HepG2 (cell line): ENCODE measurements around the gene ZNF844. TPM values are rescaled to one million over a fixed set of nuclear protein-coding genes. Genes with fewer than 3 reads are reported as not detected.
"Not testable (repeated sequence)": the region's sequence is repeated elsewhere in the genome, so short reads cannot be mapped to it uniquely, and the experiment has no call there.

Experiments
- ATAC-seq: fragments of 200-7000 bp; cut with Tn5 transposase; 3 replicates; pipeline ENCODE4 v1.9.1; 2020; ENCODE audit warnings: mild to moderate bottlenecking, moderate library complexity
- BruUV-seq: library from RNA; stranded (reverse); fragments of 400-500 nt; replicated peaks from 2 replicates; lab custom pipeline; 2021; lab: Mats Ljungman, UMichigan
- CTCF ChIA-PET: fragments of 300-600 bp; formaldehyde crosslinking; extraction: SDS; loops from one replicate; lab custom pipeline; 2021; ENCODE audit warnings: low total read pairs, inconsistent platforms, low intra/inter-chr PET ratio; lab: Yijun Ruan, JAX
- POLR2A ChIA-PET: fragments of 350-600 bp; sonication (Branson Sonifier 250); formaldehyde crosslinking; loops from one replicate; lab custom pipeline; 2020; ENCODE audit warnings: antibody characterized with exemption, inconsistent platforms; lab: Yijun Ruan, JAX
- DNase-seq: peaks from one replicate; pipeline ENCODE4 v3.0.0-alpha.2; 2015; ENCODE audit warnings: low spot score
- FAIRE-seq: peaks from 3 replicates; lab custom pipeline; 2011; peaks lifted over from hg19 to GRCh38; lab: Jason Lieb, UNC
- H2AFZ ChIP-seq: one replicate; pipeline ENCODE4 v1.6.1; 2011; ENCODE audit warnings: low read length, inconsistent platforms
- H3K27ac ChIP-seq: fragments of 300-600 bp; 3 replicates; pipeline ENCODE4 v1.8.0; 2011; ENCODE audit warnings: mixed run types, mild to moderate bottlenecking, mixed read lengths, low read length, inconsistent platforms; ENCODE audit not compliant: insufficient read depth; ENCODE audit errors: extremely low read length
- H3K27me3 ChIP-seq, 2 experiments: fragments of 200-600 bp in 1 of 2; 2 replicates in 1 of 2; 3 replicates in 1 of 2; pipeline versions ENCODE4 v1.6.0 to v1.8.0; 2011; ENCODE audit warnings: low read length in 2 of 2, mild to moderate bottlenecking in 2 of 2, moderate library complexity in 2 of 2, inconsistent platforms in 1 of 2; ENCODE audit not compliant: insufficient read depth in 2 of 2, control insufficient read depth in 1 of 2
- H3K36me3 ChIP-seq, 2 experiments: fragments of 200-600 bp in 1 of 2; replicated peaks in 1 of 2; 2 replicates in 1 of 2; 3 replicates in 1 of 2; pipeline versions ENCODE4 v1.5.1 to v1.8.0; 2011; ENCODE audit warnings: low read length in 2 of 2, inconsistent platforms in 1 of 2; ENCODE audit not compliant: insufficient read depth in 2 of 2, control insufficient read depth in 1 of 2
- H3K4me1 ChIP-seq: 2 replicates; pipeline ENCODE4 v1.5.1; 2012; ENCODE audit warnings: low read length, inconsistent platforms; ENCODE audit not compliant: insufficient read depth
- H3K4me2 ChIP-seq: 2 replicates; pipeline ENCODE4 v1.6.0; 2011; ENCODE audit warnings: low read depth, low read length, inconsistent platforms
- H3K4me3 ChIP-seq, 3 experiments: fragments of 200-600 bp in 1 of 3; sonication (generic), shearing (Covaris generic) in 1 of 3; replicated peaks in 1 of 3; 2 replicates each; pipeline ENCODE4 v1.5.1; 2011 to 2016; ENCODE audit warnings: low read length in 3 of 3, inconsistent platforms in 2 of 3, low read depth in 2 of 3, mild to moderate bottlenecking in 2 of 3, control low read depth in 1 of 3, mixed read lengths in 1 of 3; ENCODE audit not compliant: insufficient read depth in 1 of 3
- H3K79me2 ChIP-seq: one replicate; pipeline ENCODE4 v1.6.1; 2011; ENCODE audit warnings: low read length, inconsistent platforms; ENCODE audit not compliant: insufficient read depth
- H3K9ac ChIP-seq: 2 replicates; pipeline ENCODE4 v1.6.0; 2011; ENCODE audit warnings: mild to moderate bottlenecking, low read depth, low read length, inconsistent platforms; ENCODE audit not compliant: insufficient read depth
- H3K9me3 ChIP-seq: 2 replicates; pipeline ENCODE4 v1.5.1; 2012; ENCODE audit warnings: mild to moderate bottlenecking, low read length
- H4K20me1 ChIP-seq: 2 replicates; pipeline ENCODE4 v1.6.0; 2011; ENCODE audit warnings: inconsistent platforms, mild to moderate bottlenecking, low read length, moderate library complexity; ENCODE audit not compliant: insufficient read depth
- RBAK ChIP-seq: sonication (generic); formaldehyde crosslinking; IDR thresholded peaks from 2 replicates; pipeline ENCODE4 v1.5.1; 2020; ENCODE audit warnings: mild to moderate bottlenecking, missing genetic modification reagents
- ZHX2 ChIP-seq, 2 experiments: sonication (generic) in 1 of 2; formaldehyde crosslinking in 1 of 2; IDR thresholded peaks; 2 replicates each; pipeline versions ENCODE4 v1.6.1 to v1.9.0; 2014 to 2022; ENCODE audit warnings: antibody characterized with exemption in 1 of 2, borderline replicate concordance in 1 of 2, inconsistent platforms in 1 of 2, low read depth in 1 of 2, missing genetic modification reagents in 1 of 2
- ZMAT3 ChIP-seq: sonication (generic); formaldehyde crosslinking; conservative IDR thresholded peaks from 2 replicates; pipeline ENCODE4 v1.7.0; 2021; ENCODE audit warnings: missing genetic modification reagents
- ZNF597 ChIP-seq: sonication (generic); formaldehyde crosslinking; IDR thresholded peaks from 2 replicates; pipeline ENCODE4 v1.5.0; 2020; ENCODE audit warnings: missing genetic modification reagents
- ZNF75D ChIP-seq: sonication (generic); formaldehyde crosslinking; IDR thresholded peaks from 2 replicates; pipeline ENCODE4 v1.8.1; 2023; ENCODE audit warnings: missing genetic modification reagents, mild to moderate bottlenecking, borderline replicate concordance
- WGBS: methylation state at CpG from one replicate; pipeline ENCODE4 v1.1.6; 2017; ENCODE audit warnings: low lambda C conversion rate; 5-methylcytosine and 5-hydroxymethylcytosine counted together
- in situ Hi-C: cut with HindIII; loops from 2 replicates; pipeline ENCODE4 v1.10.0; 2017; ENCODE audit warnings: low pct_unique_long_range_greater_than_20kb; ENCODE audit not compliant: extremely low pct_ligation_motif_present
- intact Hi-C: fragments of 100-400 bp; cut with micrococcal nuclease; formaldehyde crosslinking; loops from one replicate; pipeline ENCODE4 v1.10.0; 2022; ENCODE audit not compliant: unreplicated experiment
- polyA plus RNA-seq, 8 experiments: library from polyadenylated mRNA; depleted of rRNA in 3 of 8; stranded (reverse) in 7 of 8; unstranded in 1 of 8; fragments of >200 nt; fragmentation: Illumina TruSeq in 4 of 8; extraction: Trizol in 4 of 8; gene quantifications; 2 replicates each; pipeline versions ENCODE4 v1.2.1 to v1.2.3, GENCODE V29; 2011 to 2016; ENCODE audit warnings: low read depth in 4 of 8, missing spikeins in 1 of 8, mixed read lengths in 1 of 8; ENCODE audit not compliant: insufficient read depth in 1 of 8
- total RNA-seq, 5 experiments: library from RNA; depleted of rRNA; stranded (reverse); fragments of >200 nt; fragmentation: Illumina TruSeq; extraction: Trizol; gene quantifications; 2 replicates each; pipeline ENCODE4 v1.2.3, GENCODE V29; 2016; ENCODE audit warnings: low read depth in 1 of 5

ZNF844 gene
- total and polyA plus RNA-seq, 2 of the 13 experiments (the other 11 are each of a cell fraction or from before 2014, with no cell fraction given), result 1.0 to 3.2 TPM

GRCh38 chr19:12075538-12076139 lies 11.1 kb downstream of the ZNF844 start (continued):
- TF ChIP-seq ZNF597 (CRISPR knock-in tag) (no peak), ZHX2 (IDR thresholded peaks at IDR 0.05; ENCODE audit: low read depth) (no peak), ZHX2 (CRISPR knock-in tag; IDR thresholded peaks at IDR 0.05; ENCODE audit: borderline replicate concordance) (no peak), ZMAT3 (no peak), RBAK (no peak)
- TF ChIP-seq, all 625 proteins: peak for 0

- intact Hi-C loops, H3K27ac ChIP-seq, H2AFZ ChIP-seq, CTCF ChIA-PET, DNase-seq, POLR2A ChIA-PET, H3K4me3 ChIP-seq, FAIRE-seq, H3K9ac ChIP-seq, H4K20me1 ChIP-seq, BruUV-seq, in situ Hi-C loops, ATAC-seq, H3K79me2 ChIP-seq, H3K4me1 ChIP-seq, H3K27me3 ChIP-seq, H3K4me2 ChIP-seq: not testable (repeated sequence)
- Histone ChIP-seq H3K9me3 (peaks cover 27% of the 10 kb centered on the region), H3K36me3 (peaks cover 2 to 20% of the 10 kb centered on the region in 2 experiments; a peak in 3 of 5 replicates)
- TF ChIP-seq ZNF75D, result peak; percentile 93
- 48% methylated on average over 3 of the region's 3 CpGs for WGBS
Measured at GRCh38 chr19:12076331-12076730, 11.8 kb downstream of the ZNF844 start.
